ENCODE data around the gene NPC1L1. TPM values are rescaled to one million over a fixed set of nuclear protein-coding genes. Genes with fewer than 3 reads are reported as not detected.

NPC1L1 gene
- total and polyA plus RNA-seq, 7 donors, result 0.03 to 0.28 (median 0.17) TPM; not detected in 3

DNA sequence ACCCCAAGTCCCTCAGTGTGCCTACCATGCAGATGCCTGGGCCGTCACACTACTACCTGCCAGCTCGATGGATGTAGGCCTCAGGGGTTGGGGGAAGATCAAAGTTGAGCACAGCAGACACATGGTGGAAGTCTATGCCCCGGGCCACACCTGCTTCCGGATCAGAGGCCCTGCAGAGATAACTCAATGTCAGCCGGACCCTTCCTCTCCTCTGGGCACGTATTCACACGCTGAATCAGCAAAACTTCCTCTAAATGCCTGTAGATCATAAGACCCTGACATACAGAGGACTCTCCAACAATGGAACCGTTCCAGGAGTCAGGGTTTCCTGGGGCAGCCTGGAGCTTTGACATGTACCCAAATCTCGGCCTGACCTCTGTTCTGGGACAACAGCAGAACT, 28.8 kb upstream of the NPC1L1 start:
- no peak for DNase-seq

DNA sequence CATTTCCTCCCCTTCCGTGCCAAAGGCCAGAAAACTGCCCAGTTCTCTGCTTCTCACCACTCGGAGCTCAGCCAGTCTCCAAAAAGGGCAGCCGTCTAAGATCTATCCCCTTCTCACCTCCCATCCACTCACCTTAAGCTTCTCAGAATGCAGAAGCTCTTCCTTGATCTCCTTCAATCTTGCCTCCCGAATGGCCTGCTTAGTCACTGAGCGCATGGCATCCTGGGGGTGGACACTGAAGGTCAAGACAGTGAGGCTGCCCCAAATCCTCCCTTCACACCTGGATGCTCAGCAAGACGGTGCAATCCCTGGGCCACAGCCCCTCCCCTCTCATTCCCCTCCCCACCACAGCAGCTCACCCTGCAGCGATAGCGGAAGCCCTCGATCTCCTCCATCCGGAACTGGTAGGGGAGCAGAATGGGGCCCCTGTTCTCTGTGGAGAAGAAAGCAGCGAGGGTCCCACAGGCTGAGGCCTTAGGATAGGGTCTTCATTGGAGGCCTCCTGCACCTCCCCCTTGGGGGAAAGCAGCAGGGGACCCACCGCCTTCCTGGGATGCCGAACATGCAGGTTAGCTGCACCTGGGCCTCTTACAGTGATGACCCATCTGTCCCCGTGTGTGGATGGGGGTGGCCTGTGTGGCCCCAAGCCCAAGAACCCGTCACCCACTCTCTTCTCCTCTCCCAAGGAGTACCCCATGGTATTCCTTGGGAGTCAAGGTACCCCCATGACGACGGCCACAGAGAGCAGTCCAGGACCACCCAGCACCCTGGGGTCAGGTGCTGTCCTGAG, 27.8 kb upstream of the NPC1L1 start:
- peaks cover 29 to 90% of the 10 kb centered on the region in 2 donors for H3K36me3 ChIP-seq (ENCODE audit: insufficient read depth in 1 of 2, low read depth in 1 of 2)
- H3K4me3 ChIP-seq, result no peak overlapping the region
- H3K9me3 ChIP-seq, result no peaks in the 10 kb centered on the region
- H3K27me3 ChIP-seq (ENCODE audit: insufficient read depth in 3 of 3, low read length in 2 of 3), result no peaks in the 10 kb centered on the region
- intact Hi-C loops (cut with DNase I), result loop anchor here (5.0 to 10.0 kb wide), 3 partner anchors 72 to 327 kb away; no protein-coding TSS in a partner anchor
- peaks cover 12% of the 10 kb centered on the region for H3K4me1 ChIP-seq
- no peak for DNase-seq
- ATAC-seq, result no peak
- TF ChIP-seq, protein P1, sequence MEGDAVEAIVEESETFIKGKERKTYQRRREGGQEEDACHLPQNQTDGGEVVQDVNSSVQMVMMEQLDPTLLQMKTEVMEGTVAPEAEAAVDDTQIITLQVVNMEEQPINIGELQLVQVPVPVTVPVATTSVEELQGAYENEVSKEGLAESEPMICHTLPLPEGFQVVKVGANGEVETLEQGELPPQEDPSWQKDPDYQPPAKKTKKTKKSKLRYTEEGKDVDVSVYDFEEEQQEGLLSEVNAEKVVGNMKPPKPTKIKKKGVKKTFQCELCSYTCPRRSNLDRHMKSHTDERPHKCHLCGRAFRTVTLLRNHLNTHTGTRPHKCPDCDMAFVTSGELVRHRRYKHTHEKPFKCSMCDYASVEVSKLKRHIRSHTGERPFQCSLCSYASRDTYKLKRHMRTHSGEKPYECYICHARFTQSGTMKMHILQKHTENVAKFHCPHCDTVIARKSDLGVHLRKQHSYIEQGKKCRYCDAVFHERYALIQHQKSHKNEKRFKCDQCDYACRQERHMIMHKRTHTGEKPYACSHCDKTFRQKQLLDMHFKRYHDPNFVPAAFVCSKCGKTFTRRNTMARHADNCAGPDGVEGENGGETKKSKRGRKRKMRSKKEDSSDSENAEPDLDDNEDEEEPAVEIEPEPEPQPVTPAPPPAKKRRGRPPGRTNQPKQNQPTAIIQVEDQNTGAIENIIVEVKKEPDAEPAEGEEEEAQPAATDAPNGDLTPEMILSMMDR (IDR thresholded peaks at IDR 0.05), result no peak
- WGBS, 3 donors, result 79 to 87% (median 82%) methylated on average over 17 of the region's 17 CpGs
- H3K27ac ChIP-seq, result no peak overlapping the region

More for the DNA sequence above, 28.8 kb upstream of the NPC1L1 start:
- Histone ChIP-seq H3K36me3 (ENCODE audit: insufficient read depth in 1 of 2, low read depth in 1 of 2) (peaks cover 25 to 82% of the 10 kb centered on the region in 2 donors), H3K27ac (no peak overlapping the region), H3K4me3 (no peak overlapping the region), H3K9me3 (no peaks in the 10 kb centered on the region), H3K4me1 (peaks cover 19% of the 10 kb centered on the region), H3K27me3 (ENCODE audit: insufficient read depth in 3 of 3, low read length in 2 of 3) (no peaks in the 10 kb centered on the region)
- intact Hi-C loops (cut with DNase I), result loop anchor here (5.0 to 10.0 kb wide), 3 partner anchors 73 to 328 kb away; no protein-coding TSS in a partner anchor
- ATAC-seq, result no peak
- TF ChIP-seq, protein P1 (IDR thresholded peaks at IDR 0.05), result no peak
- WGBS, 3 donors, result 89 to 92% (median 92%) methylated on average over 9 of the region's 9 CpGs

DNA sequence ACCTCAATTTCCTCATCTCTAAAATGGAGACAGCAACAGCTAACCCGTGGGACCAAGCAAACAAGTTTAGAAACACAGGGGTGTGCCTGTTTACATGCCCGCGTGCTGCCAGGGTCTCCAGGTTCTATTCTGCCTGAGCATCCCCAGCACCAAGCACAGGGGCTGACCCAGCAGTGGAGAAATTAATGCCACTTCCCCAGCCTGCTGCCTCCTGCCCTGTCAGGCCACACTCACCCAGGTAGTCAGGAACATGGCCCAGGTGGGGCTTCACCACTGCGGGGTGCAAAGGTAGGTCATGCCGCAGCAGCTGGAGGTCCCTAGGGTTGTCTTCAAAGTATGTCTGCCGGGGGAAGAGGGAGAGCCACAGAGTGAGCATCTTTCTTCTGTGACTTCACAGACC, 26.8 kb upstream of the NPC1L1 start:
- no peak overlapping the region for H3K4me3 ChIP-seq
- H3K4me1 ChIP-seq, result peaks cover 11% of the 10 kb centered on the region
- ATAC-seq (no peak), DNase-seq (no peak)
- H3K9me3 ChIP-seq, result no peaks in the 10 kb centered on the region
- peaks cover 29 to 92% of the 10 kb centered on the region in 2 donors for H3K36me3 ChIP-seq (ENCODE audit: insufficient read depth in 1 of 2, low read depth in 1 of 2)
- H3K27ac ChIP-seq, result no peak overlapping the region
- 92 to 97% (median 93%) methylated on average over 6 of the region's 6 CpGs for WGBS, 3 donors
- no peaks in the 10 kb centered on the region for H3K27me3 ChIP-seq (ENCODE audit: insufficient read depth in 3 of 3, low read length in 2 of 3)
- TF ChIP-seq, protein P1 (IDR thresholded peaks at IDR 0.05), result no peak
- intact Hi-C loops (cut with DNase I), result loop anchor here (5.0 to 10.0 kb wide), 3 partner anchors 71 to 326 kb away; no protein-coding TSS in a partner anchor

DNA sequence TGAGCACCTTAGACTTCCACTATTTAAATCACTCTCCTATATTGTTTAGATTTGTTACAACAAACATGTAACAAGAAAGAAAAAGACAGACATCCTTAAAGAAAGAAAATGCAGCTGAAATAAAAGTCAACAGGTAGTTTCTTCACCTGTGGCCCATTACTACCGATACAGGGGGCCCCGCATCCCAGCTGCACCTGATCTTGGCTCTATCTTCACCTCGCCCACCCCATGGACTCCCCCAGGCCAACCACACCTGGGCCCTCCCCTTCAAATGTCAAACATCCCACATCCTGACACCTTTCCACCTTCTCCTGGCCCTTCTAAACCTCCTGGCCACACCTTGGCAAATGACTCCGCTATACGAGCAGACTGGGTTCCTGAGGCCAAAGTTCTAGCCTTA, 25.6 kb upstream of the NPC1L1 start:
- no peak for ATAC-seq
- WGBS, 3 donors, result 91 to 96% (median 94%) methylated on average over 5 of the region's 5 CpGs
- TF ChIP-seq, protein P1 (IDR thresholded peaks at IDR 0.05), result no peak
- Histone ChIP-seq H3K4me1 (peaks cover 7% of the 10 kb centered on the region), H3K9me3 (no peaks in the 10 kb centered on the region), H3K4me3 (no peak overlapping the region), H3K36me3 (ENCODE audit: insufficient read depth in 1 of 2, low read depth in 1 of 2) (peaks cover 20 to 80% of the 10 kb centered on the region in 2 donors), H3K27me3 (ENCODE audit: insufficient read depth in 3 of 3, low read length in 2 of 3) (no peaks in the 10 kb centered on the region), H3K27ac (no peak overlapping the region)
- no peak for DNase-seq
- intact Hi-C loops (cut with DNase I), result loop anchor here (5.0 to 10.0 kb wide), 3 partner anchors 69 to 324 kb away; no protein-coding TSS in a partner anchor
